Ramos (cell line): Measurements from ENCODE around the gene OTUD3.
"Not testable (repeated sequence)": the region's sequence is repeated elsewhere in the genome, so short reads cannot be mapped to it uniquely, and the experiment has no call there.

Experiments
- in situ Hi-C: fragments of 300-500 bp; cut with MboI; formaldehyde crosslinking; loops from one replicate; pipeline ENCODE4 v1.14.3; 2022; ENCODE audit warnings: low sequenced_read_pairs; ENCODE audit not compliant: unreplicated experiment

Gene OTUD3

DNA sequence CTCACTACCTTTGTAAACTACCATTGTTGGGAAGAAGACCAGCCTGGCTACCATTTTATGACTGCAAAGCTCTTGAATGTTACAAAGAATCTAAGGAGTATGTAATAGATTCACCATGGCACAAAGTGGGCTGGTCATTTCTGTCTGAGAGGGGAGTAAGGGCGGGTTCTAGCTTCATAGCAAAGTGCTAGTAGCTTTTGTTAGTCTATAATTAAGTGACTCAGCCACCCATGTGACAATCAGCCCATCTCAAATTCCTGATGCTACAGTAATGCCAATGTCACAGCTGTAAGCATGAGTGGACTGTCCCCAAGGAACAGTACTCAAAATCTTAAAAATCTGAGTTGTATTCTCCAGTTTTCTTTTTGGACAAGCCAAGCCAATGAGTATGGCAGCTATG, 15.4 kb upstream of the OTUD3 start:
- in situ Hi-C loops, result no loop called here

DNA sequence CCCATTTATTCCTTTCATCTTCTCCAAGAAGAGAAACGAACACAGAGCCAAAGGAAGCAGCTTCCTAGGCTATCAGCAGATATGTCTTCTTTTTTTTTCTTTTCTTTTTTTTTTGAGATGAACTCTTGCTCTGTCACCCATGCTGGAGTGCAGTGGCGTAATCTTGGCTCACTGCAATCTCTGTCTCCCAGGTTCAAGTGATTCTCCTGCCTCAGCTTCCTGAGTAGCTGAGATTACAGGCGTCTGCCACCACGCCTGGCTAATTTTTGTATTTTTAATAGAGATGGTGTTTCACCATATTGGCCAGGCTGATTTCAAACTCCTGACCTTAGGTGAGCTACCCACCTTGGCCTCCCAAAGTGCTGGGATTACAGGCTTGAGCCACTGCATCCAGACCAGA, 13.6 kb upstream of the OTUD3 start:
- in situ Hi-C loops, result not testable (repeated sequence)

DNA sequence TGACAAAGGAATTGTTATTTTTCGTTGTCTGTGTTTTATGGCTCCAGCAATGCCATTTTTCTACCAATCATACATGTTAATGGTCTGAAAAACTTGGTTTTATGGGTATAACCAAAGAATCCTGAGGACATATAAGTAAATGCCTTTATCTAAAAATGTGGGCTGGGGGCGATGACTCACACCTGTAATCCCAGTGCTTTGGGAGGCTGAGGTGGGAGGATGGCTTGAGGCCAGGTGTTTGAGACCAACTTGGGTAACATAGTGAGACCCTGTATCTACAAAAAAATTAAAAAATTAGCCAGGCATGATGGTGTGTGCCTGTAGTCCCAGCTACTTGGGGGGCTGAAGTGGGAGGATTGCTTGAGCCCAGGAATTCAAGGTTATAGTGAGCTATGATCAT, 12.7 kb upstream of the OTUD3 start:
- in situ Hi-C loops, result not testable (repeated sequence)

DNA sequence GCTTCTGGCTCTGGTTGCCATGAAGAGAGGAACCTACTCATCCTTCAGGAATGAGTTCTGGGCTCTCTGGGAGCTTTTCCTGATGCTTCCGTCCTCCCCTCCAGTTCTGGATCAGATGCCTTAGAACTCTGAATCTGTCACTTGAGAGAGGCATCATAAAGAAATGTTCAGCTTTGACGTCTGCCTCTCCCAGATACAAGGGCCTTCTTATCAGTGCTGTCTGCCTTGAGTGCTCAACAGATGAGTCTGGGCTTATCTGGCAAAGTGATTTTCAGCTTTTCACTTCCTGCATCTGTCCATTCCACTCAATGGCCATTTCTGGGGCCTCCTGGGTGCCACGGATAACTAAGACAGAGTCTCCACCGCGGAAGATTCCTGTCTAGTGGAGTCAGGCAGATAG, 12.3 kb upstream of the OTUD3 start:
- in situ Hi-C loops, result no loop called here

DNA sequence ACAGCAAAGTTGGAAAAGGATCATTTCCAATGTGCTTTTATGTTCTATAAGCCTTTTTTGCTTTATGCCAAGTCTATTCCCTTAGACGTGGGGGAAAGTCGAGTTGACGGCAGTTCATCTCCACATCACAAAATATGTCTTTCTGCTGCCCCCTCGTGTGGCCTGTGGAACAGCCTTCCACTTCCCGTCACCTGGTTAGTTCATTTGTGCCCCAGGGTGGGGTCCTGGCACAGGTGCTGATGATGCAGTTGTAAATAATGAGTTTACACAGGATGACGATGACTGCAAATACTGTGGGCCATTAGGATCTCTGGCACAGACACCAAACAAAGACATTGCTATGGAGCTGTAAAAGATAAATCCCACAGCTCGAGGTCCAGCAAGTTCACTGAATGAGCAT, 10.0 kb upstream of the OTUD3 start:
- in situ Hi-C loops, result no loop called here

DNA sequence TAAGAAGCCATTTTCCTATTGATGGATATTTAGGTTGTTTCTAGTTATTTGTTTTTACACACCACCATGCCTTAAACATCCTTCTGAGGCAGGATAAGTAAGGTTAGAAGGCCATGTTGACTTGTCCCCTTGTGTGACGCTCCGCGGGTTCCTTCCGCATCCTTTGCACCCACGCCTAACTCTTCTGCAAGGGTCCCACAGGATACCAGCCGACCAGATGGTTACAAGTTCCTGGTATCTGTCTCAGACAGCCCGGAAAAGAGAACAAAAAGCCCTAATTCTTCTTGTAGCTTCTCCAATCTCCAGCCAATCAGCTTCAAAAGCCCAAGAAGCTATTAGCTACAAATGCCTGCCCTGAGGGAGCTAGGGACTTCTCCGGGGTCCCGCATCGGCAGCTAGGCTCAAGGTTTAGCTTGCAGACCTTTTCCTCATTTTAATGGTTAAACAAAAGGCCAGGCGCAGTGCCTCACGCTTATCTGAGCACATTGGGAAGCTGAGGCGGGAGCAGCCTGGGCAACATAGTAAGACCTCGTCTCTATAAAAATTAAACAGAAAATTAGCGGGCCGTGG, 4.9 kb upstream of the OTUD3 start:
- in situ Hi-C loops, result no loop called here

DNA sequence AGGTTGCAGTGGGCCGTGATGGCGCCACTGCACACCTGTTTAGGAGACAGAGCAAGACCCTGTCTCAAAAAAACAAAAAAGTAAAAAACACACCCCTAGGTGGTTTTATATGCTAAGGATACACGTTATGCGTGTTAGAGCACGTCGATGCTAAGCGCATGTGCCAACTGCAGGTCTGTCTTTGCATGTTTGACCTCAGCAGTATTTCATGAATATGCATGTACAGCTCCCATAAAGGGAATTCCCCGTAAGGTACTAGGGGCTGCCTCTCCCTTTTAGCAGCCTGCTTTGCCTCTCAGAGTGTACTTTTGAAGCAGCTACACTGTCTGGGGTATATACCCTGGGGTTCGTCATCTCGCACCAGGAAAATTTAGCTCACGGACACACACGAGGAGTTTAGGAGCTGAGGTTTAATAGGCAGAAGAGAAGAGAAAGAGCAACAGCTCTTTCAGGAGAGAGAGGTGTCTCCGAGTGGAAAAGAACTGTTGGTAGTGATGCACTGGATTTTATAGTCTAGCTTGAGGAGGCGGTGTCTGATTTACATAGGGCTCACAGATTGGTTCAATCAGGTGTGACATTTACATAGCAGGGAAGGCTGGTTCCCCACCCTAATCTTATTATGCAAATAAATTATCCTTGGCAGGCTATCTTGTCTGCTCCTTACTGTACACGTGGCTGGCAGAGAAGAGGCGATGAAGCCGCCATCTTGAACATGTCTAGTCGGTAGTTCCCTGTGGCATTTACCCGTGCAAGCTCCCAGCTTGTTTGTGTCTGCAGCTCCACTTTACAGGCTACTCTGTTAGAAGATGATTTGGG, 4.2 kb upstream of the OTUD3 start:
- in situ Hi-C loops, result no loop called here

DNA sequence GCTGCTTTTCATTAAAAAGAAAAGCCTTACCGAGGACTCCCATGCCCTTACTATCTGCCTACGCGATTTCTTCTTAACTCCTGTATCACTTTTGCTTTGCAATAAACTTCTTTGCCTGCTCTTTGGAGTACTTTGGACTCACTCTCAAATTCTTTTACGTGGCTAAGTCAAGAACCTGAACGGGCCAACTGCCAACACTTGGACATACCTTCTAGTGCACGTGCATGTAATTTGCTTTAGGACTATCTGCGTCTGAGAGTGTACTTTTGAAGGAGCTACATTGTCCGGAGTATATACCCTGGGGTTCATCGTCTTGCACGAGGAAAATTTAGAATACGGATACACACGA, 3.6 kb upstream of the OTUD3 start:
- in situ Hi-C loops, result no loop called here

DNA sequence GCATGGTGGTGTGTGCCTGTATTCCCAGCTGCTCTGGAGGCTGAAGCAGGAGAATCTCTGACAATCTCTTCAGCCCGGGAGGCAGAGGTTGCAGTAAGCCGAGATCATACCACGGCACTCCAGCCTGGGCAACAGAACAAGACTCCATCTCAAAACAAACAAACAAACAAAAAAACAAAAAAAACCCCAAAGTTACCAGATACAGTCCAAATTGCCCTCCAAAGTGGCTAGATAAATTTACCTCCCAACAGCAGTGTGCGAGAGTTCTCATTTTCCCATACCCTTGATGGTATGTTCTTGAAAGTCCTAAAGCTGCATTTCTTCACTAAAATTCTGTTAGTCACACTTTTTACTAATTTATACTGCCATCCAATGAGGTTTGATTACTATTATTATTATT, 3.0 kb upstream of the OTUD3 start:
- in situ Hi-C loops, result no loop called here

DNA sequence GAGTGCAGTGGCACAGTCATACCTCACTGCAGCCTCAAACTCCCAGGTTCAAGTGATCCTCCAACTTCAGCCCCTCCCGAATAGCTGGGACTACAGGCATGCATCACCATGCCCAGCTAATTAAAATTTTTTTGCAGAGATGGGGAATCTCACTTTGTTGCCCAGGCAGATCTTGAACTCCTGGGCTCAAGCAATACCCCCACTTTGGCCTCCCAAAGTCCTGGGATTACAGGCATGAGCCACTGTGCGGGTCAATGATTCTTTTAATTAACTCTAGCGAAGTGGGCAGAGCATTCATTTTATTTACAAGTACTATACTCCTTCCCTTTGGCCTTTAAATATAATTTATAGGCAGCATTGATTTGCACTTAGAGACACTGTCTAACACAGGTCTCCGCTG, 2.5 kb upstream of the OTUD3 start:
- in situ Hi-C loops, result no loop called here

DNA sequence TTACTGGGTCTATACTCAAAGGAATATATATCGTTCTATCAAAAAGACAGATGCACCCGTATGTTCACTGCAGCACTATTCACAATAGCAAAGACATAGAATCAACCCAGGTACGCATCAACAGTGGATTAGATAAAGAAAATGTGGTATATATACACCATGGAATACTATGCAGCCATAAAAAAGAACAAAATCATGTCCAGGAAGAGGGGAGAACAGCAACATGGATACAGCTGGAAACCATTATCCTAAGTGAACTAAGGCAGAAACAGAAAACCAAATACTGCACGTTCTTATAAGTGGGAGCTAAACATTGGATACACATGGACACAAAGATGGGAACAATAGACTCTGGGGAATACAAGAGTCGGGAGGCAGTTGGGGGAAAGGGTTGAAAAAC, 1.4 kb upstream of the OTUD3 start:
- in situ Hi-C loops, result not testable (repeated sequence)

DNA sequence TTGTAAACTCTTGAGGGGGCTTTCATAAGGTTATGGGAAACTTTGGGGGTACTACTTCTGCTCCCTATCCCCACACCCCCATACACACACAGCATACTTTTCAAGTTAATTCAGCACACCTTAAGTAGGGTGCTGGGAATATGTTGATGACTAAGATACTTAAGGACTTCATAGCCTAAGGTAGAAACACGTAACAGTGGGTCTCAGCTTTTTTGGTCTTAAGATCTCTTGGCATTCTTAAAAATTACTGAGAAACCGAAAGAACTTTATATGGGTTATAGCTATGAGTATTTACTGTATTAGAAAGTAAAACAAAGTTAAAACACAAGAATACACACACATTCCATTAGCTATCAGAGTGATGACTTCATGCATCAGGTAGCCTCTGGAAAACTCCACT, 2.1 kb downstream of the OTUD3 start:
- in situ Hi-C loops, result no loop called here

DNA sequence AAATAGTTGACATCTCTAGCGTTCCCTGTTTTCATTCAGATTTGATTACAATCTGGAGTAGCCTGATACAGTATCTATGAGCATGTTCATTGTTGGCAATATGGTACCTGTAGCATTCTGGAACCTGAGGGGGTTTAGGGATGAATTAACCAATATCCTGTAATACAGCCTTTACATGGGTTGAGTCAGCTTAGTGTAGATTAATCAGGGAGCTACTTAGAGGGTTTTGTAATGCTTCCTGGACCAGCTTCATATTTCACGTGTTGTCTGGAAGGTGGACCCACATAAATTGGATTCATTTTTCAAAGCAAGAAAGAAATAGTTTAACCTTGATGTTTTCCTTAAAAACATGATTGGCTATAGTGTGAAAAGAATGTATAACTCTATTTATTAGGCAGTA, 3.6 kb downstream of the OTUD3 start:
- in situ Hi-C loops, result no loop called here

DNA sequence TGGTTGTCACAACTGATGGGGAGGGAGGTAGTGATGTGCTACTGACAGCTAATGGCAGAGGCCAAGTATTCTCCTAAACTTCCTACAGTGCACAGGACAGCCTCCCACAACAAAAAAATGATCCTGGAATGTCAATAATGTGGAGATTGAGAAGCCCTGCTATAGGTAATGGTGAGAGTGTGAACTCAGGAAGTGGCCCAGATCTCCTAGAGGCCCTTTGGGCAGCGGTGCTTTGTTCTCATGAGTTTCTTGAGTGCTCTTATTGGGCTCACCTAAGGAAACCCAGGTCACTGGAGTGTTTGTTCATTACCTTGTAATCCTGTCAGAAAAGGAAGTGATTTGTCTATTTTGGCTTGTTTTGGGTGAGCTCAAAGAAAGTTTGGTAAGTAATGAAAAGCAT, 5.9 kb downstream of the OTUD3 start:
- in situ Hi-C loops, result no loop called here

DNA sequence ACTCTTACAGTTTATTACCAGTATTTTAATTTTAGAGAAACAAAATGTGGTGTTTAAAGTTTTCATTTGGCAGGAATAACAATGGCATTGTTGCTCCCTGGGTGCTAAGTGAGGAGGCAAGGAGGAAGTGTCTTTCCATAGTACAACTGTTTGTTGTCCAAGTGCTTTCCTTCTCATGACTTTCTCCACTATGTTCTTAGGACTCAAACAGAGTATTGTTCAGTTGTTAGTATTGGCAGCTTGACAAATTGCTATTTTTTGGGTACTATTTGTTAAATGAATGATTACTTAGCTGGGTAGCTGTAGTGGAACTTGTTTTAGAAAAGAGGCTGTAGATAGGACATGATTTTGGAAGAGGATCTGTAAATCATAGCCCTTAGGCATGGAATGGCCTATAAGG, 7.5 kb downstream of the OTUD3 start:
- in situ Hi-C loops, result no loop called here

DNA sequence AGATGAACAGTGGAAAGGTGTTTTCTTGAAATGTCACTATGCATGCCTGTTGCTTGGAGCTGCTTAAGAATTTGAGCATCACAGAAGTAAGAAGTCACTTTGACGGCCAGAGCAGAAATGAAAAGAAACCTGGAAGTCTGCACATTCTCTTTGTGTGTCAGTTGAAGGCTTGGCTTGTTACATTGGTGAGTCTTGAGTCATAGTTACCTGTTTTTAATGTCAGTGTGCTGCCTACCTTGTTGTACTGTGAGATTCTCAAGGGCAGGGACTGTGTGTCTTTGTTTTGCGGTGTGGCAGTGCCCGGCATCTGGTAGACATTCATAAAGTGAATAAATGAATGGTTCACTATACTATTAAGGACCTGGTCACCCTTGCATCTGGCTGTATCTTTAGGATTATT, 9.9 kb downstream of the OTUD3 start:
- in situ Hi-C loops, result no loop called here

DNA sequence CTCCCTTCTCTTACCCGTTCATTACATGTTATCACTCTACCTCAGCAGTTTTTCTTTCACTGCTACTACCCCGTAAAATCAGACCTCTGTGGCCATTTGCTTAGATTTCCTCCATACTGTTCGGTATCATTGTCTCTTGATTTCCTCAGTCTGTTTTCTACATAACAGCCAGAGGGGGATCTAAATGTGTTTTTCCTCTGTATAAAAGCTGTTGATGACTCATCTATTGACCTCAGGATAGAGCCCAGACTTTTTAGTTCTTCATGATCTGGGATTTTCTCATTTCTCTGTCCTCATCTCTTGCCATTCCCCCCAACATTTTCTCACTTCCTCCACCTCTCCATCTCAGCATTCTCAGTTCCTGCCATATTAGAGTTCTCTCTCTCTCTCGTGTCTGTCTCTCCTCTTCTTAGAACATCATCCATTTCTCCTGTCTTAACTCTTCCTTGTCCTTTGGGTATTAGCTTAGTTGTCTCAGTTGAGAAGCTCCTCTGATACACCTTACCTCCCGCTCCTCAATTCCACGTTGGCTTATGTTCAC, 10.5 kb downstream of the OTUD3 start:
- in situ Hi-C loops, result no loop called here

DNA sequence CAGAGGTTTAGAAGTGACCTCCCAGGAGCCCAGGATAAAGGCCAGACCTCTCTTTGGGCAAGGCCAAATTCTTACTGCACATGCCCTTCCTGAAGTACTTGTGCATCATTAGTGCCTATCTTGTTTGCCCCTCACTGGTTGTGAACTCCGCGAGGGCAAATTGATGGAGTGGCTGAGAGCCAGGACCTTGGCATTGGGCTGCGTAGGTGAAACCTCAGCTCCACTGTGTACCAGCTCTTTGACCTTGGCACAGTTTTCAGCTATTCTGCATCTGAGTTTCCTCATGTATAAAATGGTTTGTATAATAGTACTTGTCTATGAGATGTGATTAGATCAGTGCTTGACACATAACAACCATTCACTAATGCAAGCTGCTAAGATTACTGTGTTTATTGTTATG, 11.5 kb downstream of the OTUD3 start:
- in situ Hi-C loops, result no loop called here

DNA sequence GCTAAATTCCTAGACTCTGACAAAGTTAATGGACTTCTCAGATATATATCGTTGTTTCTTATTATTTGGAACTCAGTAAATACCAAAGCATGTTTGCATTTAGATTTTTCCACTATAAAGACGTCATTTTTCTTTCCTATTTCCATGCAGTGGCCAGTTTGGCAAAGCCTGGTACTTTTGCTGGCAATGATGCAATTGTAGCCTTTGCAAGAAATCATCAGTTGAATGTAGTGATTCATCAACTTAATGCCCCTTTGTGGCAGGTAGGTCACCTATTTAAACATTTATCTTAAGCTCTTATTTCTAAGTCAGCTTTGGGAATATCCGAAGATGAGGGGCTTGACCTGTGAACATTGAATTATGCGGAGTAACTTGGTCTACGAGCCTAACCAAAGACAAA, 12.0 kb downstream of the OTUD3 start:
- in situ Hi-C loops, result no loop called here

DNA sequence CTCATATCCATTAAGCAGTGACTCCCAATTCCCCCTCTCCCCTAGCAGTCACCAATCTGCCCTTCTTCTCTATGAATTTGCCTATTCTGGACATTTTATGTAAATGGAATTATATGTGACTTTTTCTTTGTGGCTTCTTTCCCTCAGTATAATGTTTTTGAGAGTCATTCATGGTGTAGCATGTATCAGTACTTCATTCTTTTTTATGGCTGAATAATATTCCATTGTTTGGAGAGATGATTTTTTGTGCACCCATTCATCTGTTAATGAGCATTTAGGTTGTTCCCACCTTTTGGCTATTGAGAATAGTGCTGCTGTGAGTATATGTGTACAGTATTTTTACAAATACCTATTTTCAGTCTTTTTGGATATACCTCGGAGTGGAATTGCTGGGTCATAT, 19.5 kb downstream of the OTUD3 start:
- in situ Hi-C loops, result loop anchor here (25.0 kb wide), 1 partner anchor 586 kb away; the partner anchor contains the start of gene CAMK2N1

DNA sequence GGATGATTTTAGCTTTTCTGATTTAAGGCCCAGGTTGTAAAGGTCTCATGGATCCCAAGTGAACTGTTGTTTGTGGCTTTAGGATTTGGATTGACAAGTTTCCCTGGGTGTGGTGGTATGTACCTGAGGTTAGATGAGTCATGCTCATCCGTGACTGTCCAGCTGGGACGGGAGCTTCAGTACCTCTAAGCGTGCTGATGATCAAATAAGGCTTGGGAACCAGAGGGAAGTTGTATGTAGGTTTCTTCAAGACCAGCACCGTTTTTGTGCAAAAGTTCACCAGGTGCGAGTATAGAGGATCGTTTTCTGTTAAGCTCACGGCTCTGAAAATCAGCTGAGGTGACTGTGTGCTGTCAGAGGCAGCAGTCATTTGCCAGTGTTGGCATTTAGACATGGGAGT, 21.4 kb downstream of the OTUD3 start:
- in situ Hi-C loops, result loop anchor here (25.0 kb wide), 1 partner anchor 584 kb away; the partner anchor contains the start of gene CAMK2N1

DNA sequence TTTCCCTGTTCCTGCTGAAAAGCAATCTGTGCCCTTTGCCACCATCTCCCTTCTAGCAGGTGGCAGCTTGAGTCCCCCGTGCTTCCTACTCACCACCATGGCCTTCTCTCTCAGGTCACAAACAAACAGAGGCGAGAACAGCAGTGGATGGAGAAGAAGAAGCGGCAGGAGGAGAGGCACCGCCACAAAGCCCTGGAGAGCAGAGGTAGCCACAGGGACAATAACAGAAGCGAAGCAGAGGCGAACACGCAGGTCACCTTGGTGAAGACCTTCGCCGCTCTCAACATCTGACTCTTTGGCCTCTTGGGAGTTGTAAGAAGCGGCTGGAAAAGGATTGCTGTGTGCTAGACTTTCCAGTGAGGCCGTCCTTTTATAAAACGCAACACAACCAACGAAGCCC, 25.3 kb downstream of the OTUD3 start:
- in situ Hi-C loops, result loop anchor here (25.0 kb wide), 1 partner anchor 580 kb away; the partner anchor contains the start of gene CAMK2N1
